C4-2B (cell line): Measurements from ENCODE around the gene EIF4EBP3.

Experiments
- ZFX ChIP-seq: fragments of 450-650 bp; IDR thresholded peaks from 2 replicates; pipeline ENCODE4 v1.6.1; 2017
- TF ChIP-seq, protein P1 (sequence below): fragments of 450-650 bp; conservative IDR thresholded peaks from 2 replicates; pipeline ENCODE4 v1.5.1; 2017; ENCODE audit warnings: mild to moderate bottlenecking

DNA sequence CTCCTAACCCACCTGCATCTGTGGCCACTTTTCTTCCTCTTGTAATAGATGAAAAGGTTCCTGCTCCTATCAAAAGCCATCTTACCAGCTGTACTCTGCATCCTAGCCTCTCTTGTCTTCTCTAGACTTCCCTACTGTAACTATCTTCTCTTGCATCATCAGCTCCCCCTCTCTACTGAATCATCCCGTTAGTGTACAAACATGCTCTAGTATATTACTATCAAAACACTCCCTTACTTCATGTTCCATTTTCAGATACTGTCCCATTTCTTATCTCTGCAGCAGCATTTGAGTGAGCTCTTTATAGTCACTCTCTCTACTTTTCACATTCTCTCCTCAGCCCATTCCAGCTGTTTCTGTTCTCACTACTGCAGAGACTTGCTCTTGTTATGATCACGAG is 7.0 kb downstream of the EIF4EBP3 start:
- TF ChIP-seq, protein P1, sequence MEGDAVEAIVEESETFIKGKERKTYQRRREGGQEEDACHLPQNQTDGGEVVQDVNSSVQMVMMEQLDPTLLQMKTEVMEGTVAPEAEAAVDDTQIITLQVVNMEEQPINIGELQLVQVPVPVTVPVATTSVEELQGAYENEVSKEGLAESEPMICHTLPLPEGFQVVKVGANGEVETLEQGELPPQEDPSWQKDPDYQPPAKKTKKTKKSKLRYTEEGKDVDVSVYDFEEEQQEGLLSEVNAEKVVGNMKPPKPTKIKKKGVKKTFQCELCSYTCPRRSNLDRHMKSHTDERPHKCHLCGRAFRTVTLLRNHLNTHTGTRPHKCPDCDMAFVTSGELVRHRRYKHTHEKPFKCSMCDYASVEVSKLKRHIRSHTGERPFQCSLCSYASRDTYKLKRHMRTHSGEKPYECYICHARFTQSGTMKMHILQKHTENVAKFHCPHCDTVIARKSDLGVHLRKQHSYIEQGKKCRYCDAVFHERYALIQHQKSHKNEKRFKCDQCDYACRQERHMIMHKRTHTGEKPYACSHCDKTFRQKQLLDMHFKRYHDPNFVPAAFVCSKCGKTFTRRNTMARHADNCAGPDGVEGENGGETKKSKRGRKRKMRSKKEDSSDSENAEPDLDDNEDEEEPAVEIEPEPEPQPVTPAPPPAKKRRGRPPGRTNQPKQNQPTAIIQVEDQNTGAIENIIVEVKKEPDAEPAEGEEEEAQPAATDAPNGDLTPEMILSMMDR, result no peak
- TF ChIP-seq ZFX, result no peak
